ENCODE measurements around the gene OR2T6.

DNA sequence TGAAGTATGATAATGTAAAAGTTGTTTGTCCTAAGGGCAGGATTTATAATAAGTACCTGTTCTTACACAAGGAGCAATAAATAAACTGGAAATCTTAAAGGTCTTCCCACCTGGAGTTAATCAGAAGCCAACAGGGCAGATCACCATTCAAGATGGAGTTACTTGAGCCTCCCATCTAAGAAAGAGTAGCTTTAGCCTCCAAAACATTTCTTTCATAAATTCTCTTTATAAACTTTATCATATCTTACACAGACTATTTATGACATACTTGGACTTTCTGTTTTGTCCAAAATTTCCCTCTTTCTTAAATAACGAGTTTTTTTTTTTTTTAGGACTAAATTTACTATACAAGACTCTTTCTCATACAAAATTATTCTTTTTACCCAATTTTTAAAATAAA, 45.8 kb downstream of the OR2T6 start:
- TF ChIP-seq, protein P1, sequence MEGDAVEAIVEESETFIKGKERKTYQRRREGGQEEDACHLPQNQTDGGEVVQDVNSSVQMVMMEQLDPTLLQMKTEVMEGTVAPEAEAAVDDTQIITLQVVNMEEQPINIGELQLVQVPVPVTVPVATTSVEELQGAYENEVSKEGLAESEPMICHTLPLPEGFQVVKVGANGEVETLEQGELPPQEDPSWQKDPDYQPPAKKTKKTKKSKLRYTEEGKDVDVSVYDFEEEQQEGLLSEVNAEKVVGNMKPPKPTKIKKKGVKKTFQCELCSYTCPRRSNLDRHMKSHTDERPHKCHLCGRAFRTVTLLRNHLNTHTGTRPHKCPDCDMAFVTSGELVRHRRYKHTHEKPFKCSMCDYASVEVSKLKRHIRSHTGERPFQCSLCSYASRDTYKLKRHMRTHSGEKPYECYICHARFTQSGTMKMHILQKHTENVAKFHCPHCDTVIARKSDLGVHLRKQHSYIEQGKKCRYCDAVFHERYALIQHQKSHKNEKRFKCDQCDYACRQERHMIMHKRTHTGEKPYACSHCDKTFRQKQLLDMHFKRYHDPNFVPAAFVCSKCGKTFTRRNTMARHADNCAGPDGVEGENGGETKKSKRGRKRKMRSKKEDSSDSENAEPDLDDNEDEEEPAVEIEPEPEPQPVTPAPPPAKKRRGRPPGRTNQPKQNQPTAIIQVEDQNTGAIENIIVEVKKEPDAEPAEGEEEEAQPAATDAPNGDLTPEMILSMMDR (conservative IDR thresholded peaks at IDR 0.05; ENCODE audit: low read depth, low read length), result no peak
- TF ChIP-seq EZH2 (IDR thresholded peaks at IDR 0.05; ENCODE audit: borderline replicate concordance, low read depth, low read length, poor library complexity, severe bottlenecking), result no peak
